Activated CD8-positive, alpha-beta memory T cell treated with anti-CD3 and anti-CD28 coated beads, Interleukin-2, amount 50 U/mL, for 1 hour (primary cell): Measurements from ENCODE around the gene COPS7B.

ENCODE experiments used
- DNase-seq: peaks from one replicate; pipeline ENCODE4 v3.0.0-alpha.2; 2020; ENCODE audit errors: extremely low read depth

Gene COPS7B

GRCh38 chr2:231785822-231786176 lies 446 bp upstream of the COPS7B start:
- DNase-seq: no peak

- no peak for DNase-seq
These were observed 660 bp downstream of the COPS7B start for GRCh38 chr2:231786917-231787292.

- DNase-seq: no peak
These were observed 4.9 kb downstream of the COPS7B start for GRCh38 chr2:231791107-231791506.

- no peak for DNase-seq
These were observed 8.1 kb downstream of the COPS7B start for GRCh38 chr2:231794383-231794782.

- no peak for DNase-seq
These were observed 9.5 kb downstream of the COPS7B start for GRCh38 chr2:231795525-231796327.

- DNase-seq: no peak
These were observed 14.3 kb downstream of the COPS7B start for GRCh38 chr2:231800493-231801091.

- no peak for DNase-seq
These were observed 17.4 kb downstream of the COPS7B start for GRCh38 chr2:231803501-231804138.

- no peak for DNase-seq
These were observed 20.8 kb downstream of the COPS7B start for GRCh38 chr2:231807020-231807419.

GRCh38 chr2:231810905-231811304 lies 24.7 kb downstream of the COPS7B start:
- no peak for DNase-seq

GRCh38 chr2:231816327-231817026 lies 30.2 kb downstream of the COPS7B start:
- DNase-seq: no peak

- no peak for DNase-seq
These were observed 33.3 kb downstream of the COPS7B start for GRCh38 chr2:231819447-231820042.

GRCh38 chr2:231820786-231821303 lies 34.6 kb downstream of the COPS7B start:
- DNase-seq: no peak

- no peak for DNase-seq
These were observed 35.7 kb downstream of the COPS7B start for GRCh38 chr2:231821908-231822307.

- no peak for DNase-seq
These were observed 66.9 kb downstream of the COPS7B start for GRCh38 chr2:231853105-231853504.

GRCh38 chr2:231854616-231855125 lies 68.4 kb downstream of the COPS7B start:
- no peak for DNase-seq

- no peak for DNase-seq
These were observed 70.7 kb downstream of the COPS7B start for GRCh38 chr2:231856959-231857358.
